Measurements from ENCODE around the gene LPP. TPM values are rescaled to one million over a fixed set of nuclear protein-coding genes. Genes with fewer than 3 reads are reported as not detected.

The LPP gene
- polyA plus RNA-seq, 1 donor (not counting 4 experiments of a cell fraction or from before 2014, with no cell fraction given): 16.0 TPM

DNA sequence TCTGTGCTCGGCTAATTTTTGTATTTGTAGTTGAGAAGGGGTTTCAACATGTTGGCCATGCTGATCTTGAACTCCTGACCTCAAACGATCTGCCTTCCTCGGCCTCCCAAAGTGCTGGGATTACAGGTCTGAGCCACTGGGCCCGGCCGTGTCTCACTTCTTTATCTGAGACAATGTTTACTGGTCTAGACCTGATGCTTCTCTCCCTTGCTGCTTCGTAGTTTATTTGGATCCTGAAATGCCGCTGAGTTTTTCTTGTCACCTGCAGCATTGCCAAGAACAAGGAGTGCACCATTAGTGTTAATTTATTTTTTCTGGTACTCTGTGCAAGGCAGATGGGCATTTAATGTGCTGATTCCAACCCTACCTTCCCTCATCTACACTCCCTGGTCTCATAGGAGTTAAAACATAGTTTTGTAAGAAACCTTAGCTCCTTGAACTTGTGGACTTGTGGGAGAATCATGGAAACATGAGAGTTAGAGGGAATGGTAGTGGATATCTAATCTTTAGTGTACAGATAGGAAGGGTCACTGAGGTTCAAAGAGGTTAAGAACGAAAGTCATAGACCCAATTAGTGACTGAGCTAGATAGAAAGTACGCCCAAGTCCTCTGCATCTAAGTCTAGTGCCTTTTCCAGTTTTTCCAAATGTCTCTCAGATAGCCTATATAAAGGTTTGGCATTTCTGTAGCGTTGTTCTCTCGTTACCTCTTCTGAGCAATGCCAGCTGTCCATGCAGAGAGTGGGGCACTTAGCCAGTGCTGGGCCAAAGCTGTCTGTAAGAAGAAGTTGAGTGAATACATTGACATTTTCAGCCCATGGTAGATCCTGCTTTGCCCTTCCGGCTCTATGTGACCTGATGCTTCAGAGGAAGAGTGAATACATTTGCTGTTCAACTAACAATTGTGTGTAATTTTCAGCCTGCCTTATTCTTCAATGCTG lies 244.1 kb downstream of the LPP start:
- Histone ChIP-seq H3K4me1 (ENCODE audit: control insufficient read depth, extremely low read depth, insufficient read depth, low read length) (peaks cover 9% of the 10 kb centered on the region), H3K27me3 (ENCODE audit: control insufficient read depth, extremely low read depth, insufficient read depth, low read length) (no peaks in the 10 kb centered on the region), H3K9me3 (ENCODE audit: control insufficient read depth, low read depth, low read length) (no peaks in the 10 kb centered on the region), H3K79me2 (ENCODE audit: control insufficient read depth, insufficient read depth, low read length) (no peaks in the 10 kb centered on the region), H3K9ac (ENCODE audit: control insufficient read depth, extremely low read depth, insufficient read depth, low read length) (no peak overlapping the region), H3K4me2 (ENCODE audit: control insufficient read depth, extremely low read depth, insufficient read depth, low read depth, low read length) (no peak overlapping the region), H3K9me1 (ENCODE audit: control insufficient read depth, extremely low read depth, insufficient read depth, low read length) (no peaks in the 10 kb centered on the region), H2AFZ (ENCODE audit: control insufficient read depth, low read length) (no peak overlapping the region), H3K36me3 (ENCODE audit: control insufficient read depth in 2 of 2, extremely low read depth in 1 of 2, insufficient read depth in 2 of 2, low read length in 2 of 2) (no peaks in the 10 kb centered on the region), H4K20me1 (ENCODE audit: control insufficient read depth, extremely low read depth, insufficient read depth, low read length) (no peaks in the 10 kb centered on the region), H3K27ac (ENCODE audit: control insufficient read depth, insufficient read depth, low read length) (no peak overlapping the region), H3K4me3 (ENCODE audit: control insufficient read depth in 2 of 3, extremely low read depth in 1 of 3, insufficient read depth in 2 of 3, low read depth in 1 of 3, low read length in 3 of 3) (no peak overlapping the region)
- TF ChIP-seq, protein P1, sequence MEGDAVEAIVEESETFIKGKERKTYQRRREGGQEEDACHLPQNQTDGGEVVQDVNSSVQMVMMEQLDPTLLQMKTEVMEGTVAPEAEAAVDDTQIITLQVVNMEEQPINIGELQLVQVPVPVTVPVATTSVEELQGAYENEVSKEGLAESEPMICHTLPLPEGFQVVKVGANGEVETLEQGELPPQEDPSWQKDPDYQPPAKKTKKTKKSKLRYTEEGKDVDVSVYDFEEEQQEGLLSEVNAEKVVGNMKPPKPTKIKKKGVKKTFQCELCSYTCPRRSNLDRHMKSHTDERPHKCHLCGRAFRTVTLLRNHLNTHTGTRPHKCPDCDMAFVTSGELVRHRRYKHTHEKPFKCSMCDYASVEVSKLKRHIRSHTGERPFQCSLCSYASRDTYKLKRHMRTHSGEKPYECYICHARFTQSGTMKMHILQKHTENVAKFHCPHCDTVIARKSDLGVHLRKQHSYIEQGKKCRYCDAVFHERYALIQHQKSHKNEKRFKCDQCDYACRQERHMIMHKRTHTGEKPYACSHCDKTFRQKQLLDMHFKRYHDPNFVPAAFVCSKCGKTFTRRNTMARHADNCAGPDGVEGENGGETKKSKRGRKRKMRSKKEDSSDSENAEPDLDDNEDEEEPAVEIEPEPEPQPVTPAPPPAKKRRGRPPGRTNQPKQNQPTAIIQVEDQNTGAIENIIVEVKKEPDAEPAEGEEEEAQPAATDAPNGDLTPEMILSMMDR (optimal IDR thresholded peaks at IDR 0.05 in 1 of 3, IDR thresholded peaks at IDR 0.05 in 1 of 3, conservative IDR thresholded peaks at IDR 0.05 in 1 of 3; ENCODE audit: extremely low read depth in 1 of 3, insufficient read depth in 2 of 3, low read length in 3 of 3): no peak
- TF ChIP-seq EZH2 (IDR thresholded peaks at IDR 0.05; ENCODE audit: low read length): no peak
- FAIRE-seq (peak; percentile 5), DNase-seq (ENCODE audit: low read depth, low spot score) (no peak)
- dilution Hi-C loops (cut with MboI; ENCODE audit: extremely low pct_ligation_motif_present, low sequenced_read_pairs): no loop called here

DNA sequence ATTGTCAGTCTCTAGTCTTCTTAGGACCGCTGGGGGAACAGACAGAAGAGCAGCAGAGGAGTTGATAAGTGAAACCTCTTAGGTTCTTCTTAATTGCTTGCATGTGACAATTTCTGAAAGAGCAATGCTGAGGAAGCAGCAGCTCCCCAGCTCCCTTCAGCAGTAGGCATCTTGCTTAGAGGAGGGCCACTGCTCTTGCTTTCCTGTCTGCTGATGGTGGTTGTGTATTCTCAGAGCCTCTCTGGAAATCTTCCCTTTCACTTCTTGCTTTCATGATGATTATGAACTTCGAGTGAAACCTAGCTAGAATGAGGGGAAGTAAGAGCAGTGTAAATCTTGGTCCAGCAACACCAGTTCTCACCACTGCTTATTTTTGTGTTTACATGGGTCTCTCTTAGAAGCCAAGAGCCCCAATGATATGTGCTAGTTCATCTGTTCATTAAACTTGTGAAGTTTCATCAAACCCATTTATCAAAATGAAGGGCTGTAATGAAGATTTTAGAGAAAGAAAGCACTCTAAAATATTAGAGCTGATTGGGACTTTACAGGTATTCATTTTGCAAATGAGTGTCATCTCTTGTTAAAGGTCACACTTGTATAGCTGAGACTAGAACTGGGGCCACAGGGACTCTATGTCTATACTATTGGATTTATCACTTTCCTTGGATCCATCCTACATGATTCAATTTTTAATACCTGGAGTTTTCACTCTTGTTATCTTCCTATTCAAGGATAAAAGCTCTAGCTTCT lies 246.7 kb downstream of the LPP start:
- H2AFZ ChIP-seq (ENCODE audit: control insufficient read depth, low read length): no peak overlapping the region
- H3K4me3 ChIP-seq (ENCODE audit: control insufficient read depth in 2 of 3, extremely low read depth in 1 of 3, insufficient read depth in 2 of 3, low read depth in 1 of 3, low read length in 3 of 3): no peak overlapping the region
- no peak for DNase-seq (ENCODE audit: low read depth, low spot score)
- H3K4me1 ChIP-seq (ENCODE audit: control insufficient read depth, extremely low read depth, insufficient read depth, low read length): peaks cover 9% of the 10 kb centered on the region
- no peaks in the 10 kb centered on the region for H4K20me1 ChIP-seq (ENCODE audit: control insufficient read depth, extremely low read depth, insufficient read depth, low read length)
- no peaks in the 10 kb centered on the region for H3K9me1 ChIP-seq (ENCODE audit: control insufficient read depth, extremely low read depth, insufficient read depth, low read length)
- TF ChIP-seq, protein P1 (optimal IDR thresholded peaks at IDR 0.05 in 1 of 3, IDR thresholded peaks at IDR 0.05 in 1 of 3, conservative IDR thresholded peaks at IDR 0.05 in 1 of 3; ENCODE audit: extremely low read depth in 1 of 3, insufficient read depth in 2 of 3, low read length in 3 of 3): no peak
- TF ChIP-seq EZH2 (IDR thresholded peaks at IDR 0.05; ENCODE audit: low read length): no peak
- no peaks in the 10 kb centered on the region for H3K36me3 ChIP-seq (ENCODE audit: control insufficient read depth in 2 of 2, extremely low read depth in 1 of 2, insufficient read depth in 2 of 2, low read length in 2 of 2)
- H3K9me3 ChIP-seq (ENCODE audit: control insufficient read depth, low read depth, low read length): no peaks in the 10 kb centered on the region
- H3K4me2 ChIP-seq (ENCODE audit: control insufficient read depth, extremely low read depth, insufficient read depth, low read depth, low read length): no peak overlapping the region
- FAIRE-seq: no peak
- dilution Hi-C loops (cut with MboI; ENCODE audit: extremely low pct_ligation_motif_present, low sequenced_read_pairs): no loop called here
- H3K27me3 ChIP-seq (ENCODE audit: control insufficient read depth, extremely low read depth, insufficient read depth, low read length): no peaks in the 10 kb centered on the region
- no peak overlapping the region for H3K27ac ChIP-seq (ENCODE audit: control insufficient read depth, insufficient read depth, low read length)
- no peaks in the 10 kb centered on the region for H3K79me2 ChIP-seq (ENCODE audit: control insufficient read depth, insufficient read depth, low read length)
- H3K9ac ChIP-seq (ENCODE audit: control insufficient read depth, extremely low read depth, insufficient read depth, low read length): no peak overlapping the region

Measured in keratinocyte (primary cell).